HFF-Myc (cell line): ENCODE measurements around the gene KCNT1.

Source experiments
- DNase-seq: peaks from one replicate; pipeline ENCODE4 v3.0.0-alpha.2; 2011; ENCODE audit warnings: low read depth; ENCODE audit errors: extremely low read depth
- H3K4me3 ChIP-seq: replicated peaks from 2 replicates; pipeline ENCODE4 v1.5.1; 2011; ENCODE audit warnings: low read depth, mild to moderate bottlenecking, control low read depth, low read length
- TF ChIP-seq, protein P1 (sequence below): IDR thresholded peaks from 2 replicates; pipeline ENCODE4 v1.5.1; 2012; ENCODE audit warnings: mild to moderate bottlenecking, low read depth, low read length, control low read depth; ENCODE audit errors: missing control alignments

Gene KCNT1

DNA sequence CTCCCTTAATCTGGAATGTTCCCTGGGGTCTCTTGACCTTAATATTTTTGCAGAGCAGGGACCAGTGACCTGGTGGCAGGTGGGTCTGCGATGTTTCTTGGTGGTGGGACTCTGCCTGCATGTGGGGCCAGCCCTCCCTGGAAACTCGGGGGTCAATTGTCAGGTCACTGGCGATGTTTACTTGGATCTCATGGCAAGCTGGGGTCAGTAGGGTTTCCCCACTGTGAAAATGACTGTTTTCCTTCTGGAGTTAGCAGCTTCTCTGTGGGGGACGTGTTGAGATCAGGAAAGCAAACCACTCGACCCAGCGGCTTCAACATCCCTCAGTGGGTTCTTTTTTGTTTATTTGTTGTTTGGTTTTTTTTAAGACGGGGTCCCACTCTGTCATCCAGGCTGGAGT is 73.9 kb downstream of the KCNT1 start:
- DNase-seq: no peak
- H3K4me3 ChIP-seq: no peak overlapping the region
- TF ChIP-seq, protein P1, sequence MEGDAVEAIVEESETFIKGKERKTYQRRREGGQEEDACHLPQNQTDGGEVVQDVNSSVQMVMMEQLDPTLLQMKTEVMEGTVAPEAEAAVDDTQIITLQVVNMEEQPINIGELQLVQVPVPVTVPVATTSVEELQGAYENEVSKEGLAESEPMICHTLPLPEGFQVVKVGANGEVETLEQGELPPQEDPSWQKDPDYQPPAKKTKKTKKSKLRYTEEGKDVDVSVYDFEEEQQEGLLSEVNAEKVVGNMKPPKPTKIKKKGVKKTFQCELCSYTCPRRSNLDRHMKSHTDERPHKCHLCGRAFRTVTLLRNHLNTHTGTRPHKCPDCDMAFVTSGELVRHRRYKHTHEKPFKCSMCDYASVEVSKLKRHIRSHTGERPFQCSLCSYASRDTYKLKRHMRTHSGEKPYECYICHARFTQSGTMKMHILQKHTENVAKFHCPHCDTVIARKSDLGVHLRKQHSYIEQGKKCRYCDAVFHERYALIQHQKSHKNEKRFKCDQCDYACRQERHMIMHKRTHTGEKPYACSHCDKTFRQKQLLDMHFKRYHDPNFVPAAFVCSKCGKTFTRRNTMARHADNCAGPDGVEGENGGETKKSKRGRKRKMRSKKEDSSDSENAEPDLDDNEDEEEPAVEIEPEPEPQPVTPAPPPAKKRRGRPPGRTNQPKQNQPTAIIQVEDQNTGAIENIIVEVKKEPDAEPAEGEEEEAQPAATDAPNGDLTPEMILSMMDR: no peak

DNA sequence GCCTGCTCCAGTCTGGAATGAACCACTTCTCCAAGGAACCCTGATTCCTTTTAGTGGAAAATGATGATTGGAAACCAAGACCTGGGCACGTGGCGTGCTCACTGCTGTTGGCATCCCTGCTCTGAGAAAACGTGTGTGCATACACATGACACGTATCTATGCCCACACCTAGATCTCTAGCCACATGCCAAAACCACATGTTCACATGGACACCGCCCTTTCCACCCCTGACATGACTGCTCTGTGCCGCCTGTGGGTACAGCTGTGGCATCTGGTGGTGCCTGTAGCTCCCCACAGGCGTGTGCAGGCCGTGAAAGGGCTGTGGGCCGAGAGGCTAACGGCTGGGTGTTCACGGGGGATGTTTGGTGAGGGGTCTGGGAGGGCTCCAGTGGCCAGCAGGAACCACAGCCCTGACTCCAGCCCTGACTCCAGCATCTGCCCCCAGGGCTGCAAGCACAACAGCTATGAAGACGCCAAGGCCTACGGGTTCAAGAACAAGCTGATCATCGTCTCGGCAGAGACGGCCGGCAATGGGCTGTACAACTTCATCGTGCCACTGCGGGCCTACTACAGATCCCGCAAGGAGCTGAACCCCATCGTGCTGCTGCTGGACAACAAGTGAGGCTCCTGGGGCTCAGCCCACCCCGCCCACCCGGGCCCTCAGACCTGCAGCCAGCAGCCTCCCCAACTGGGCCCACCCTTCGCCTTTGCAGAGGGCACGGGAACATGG is 75.1 kb downstream of the KCNT1 start:
- TF ChIP-seq, protein P1: no peak
- DNase-seq: no peak
- H3K4me3 ChIP-seq: no peak overlapping the region

- no peak overlapping the region for H3K4me3 ChIP-seq
- TF ChIP-seq, protein P1: no peak
- DNase-seq: no peak
Measured at GRCh38 chr9:135777623-135778177, 75.7 kb downstream of the KCNT1 start.

DNA sequence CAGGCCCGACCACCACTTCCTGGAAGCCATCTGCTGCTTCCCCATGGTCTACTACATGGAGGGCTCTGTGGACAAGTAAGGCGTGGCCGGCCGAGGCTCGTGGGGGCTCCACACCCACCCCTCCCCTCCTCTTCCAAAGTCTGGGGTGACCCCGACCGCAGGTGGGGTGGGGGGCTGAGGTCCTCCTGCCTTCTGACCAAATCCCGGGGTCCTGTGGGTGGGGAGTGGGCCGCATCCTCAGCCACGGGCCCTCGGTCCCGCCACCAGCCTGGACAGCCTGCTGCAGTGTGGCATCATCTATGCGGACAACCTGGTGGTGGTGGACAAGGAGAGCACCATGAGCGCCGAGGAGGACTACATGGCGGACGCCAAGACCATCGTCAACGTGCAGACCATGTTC is 76.4 kb downstream of the KCNT1 start:
- H3K4me3 ChIP-seq: no peak overlapping the region
- TF ChIP-seq, protein P1: no peak
- no peak for DNase-seq

- no peak overlapping the region for H3K4me3 ChIP-seq
- no peak for DNase-seq
- TF ChIP-seq, protein P1: no peak
Measured at GRCh38 chr9:135779571-135779970, 77.6 kb downstream of the KCNT1 start.

- TF ChIP-seq, protein P1: no peak
- H3K4me3 ChIP-seq: no peak overlapping the region
- no peak for DNase-seq
Measured at GRCh38 chr9:135780086-135780485, 78.1 kb downstream of the KCNT1 start.
